BLaER1 (cell line): ENCODE results near the gene CRYBA4.
A peak's percentile ranks its signal among the peaks of the same experiment; 100 is the strongest.

ENCODE experiments used
- H3K27ac ChIP-seq: shearing (Covaris generic); formaldehyde crosslinking; 2 replicates; pipeline ENCODE4 v1.8.1; 2022
- H3K27me3 ChIP-seq: shearing (Covaris generic); formaldehyde crosslinking; 2 replicates; pipeline ENCODE4 v1.8.1; 2022
- H3K36me3 ChIP-seq: shearing (Covaris generic); formaldehyde crosslinking; 2 replicates; pipeline ENCODE4 v1.8.1; 2022
- H3K4me1 ChIP-seq: shearing (Covaris generic); formaldehyde crosslinking; 2 replicates; pipeline ENCODE4 v1.8.1; 2022
- H3K4me2 ChIP-seq: shearing (Covaris generic); formaldehyde crosslinking; 2 replicates; pipeline ENCODE4 v1.8.1; 2022
- H3K4me3 ChIP-seq: shearing (Covaris generic); formaldehyde crosslinking; 2 replicates; pipeline ENCODE4 v1.8.1; 2022
- H3K9ac ChIP-seq: shearing (Covaris generic); formaldehyde crosslinking; 2 replicates; pipeline ENCODE4 v1.8.1; 2022
- H3K9me3 ChIP-seq: shearing (Covaris generic); formaldehyde crosslinking; 2 replicates; pipeline ENCODE4 v1.8.1; 2022
- H4K20me1 ChIP-seq: shearing (Covaris generic); formaldehyde crosslinking; 2 replicates; pipeline ENCODE4 v1.8.1; 2022
- Cebpa-rat ChIP-seq: shearing (Covaris generic); IDR thresholded peaks from 2 replicates; pipeline ENCODE4 v1.8.1; 2022

Gene CRYBA4

GRCh38 chr22:26584010-26584409 is 37.8 kb upstream of the CRYBA4 start:
- Histone ChIP-seq H3K4me2 (peak overlapping the region; percentile 69), H3K9ac (0 out of 2 replicates have a peak overlapping the region, but pooled peaks have one; percentile 22), H3K27ac (peak overlapping the region; percentile 35; the same call in 1 of the 2 replicates), H4K20me1 (peaks cover 88% of the 10 kb centered on the region), H3K27me3 (no peaks in the 10 kb centered on the region), H3K36me3 (peaks cover 37% of the 10 kb centered on the region), H3K4me1 (peaks cover 95% of the 10 kb centered on the region), H3K9me3 (peaks cover 5% of the 10 kb centered on the region; the same call in 1 of the 2 replicates), H3K4me3 (no peak overlapping the region)
- no peak for TF ChIP-seq Cebpa-rat

- Histone ChIP-seq H3K27ac (peak overlapping the region; percentile 62), H3K9ac (peak overlapping the region; percentile 73), H3K4me1 (peaks cover 86% of the 10 kb centered on the region), H3K27me3 (no peaks in the 10 kb centered on the region), H3K4me2 (peak overlapping the region; percentile 69), H3K9me3 (peaks cover 5% of the 10 kb centered on the region; the same call in 1 of the 2 replicates), H3K36me3 (peaks cover 37% of the 10 kb centered on the region), H4K20me1 (peaks cover 87% of the 10 kb centered on the region), H3K4me3 (peak overlapping the region; percentile 34)
- TF ChIP-seq Cebpa-rat, result no peak
Measured at GRCh38 chr22:26585104-26585790, 36.5 kb upstream of the CRYBA4 start.

GRCh38 chr22:26586556-26587325 is 35.0 kb upstream of the CRYBA4 start:
- peaks cover 29% of the 10 kb centered on the region for H3K36me3 ChIP-seq
- peak overlapping the region; percentile 47 for H3K27ac ChIP-seq
- no peaks in the 10 kb centered on the region for H3K27me3 ChIP-seq
- TF ChIP-seq Cebpa-rat, result no peak
- no peak overlapping the region for H3K4me3 ChIP-seq
- H4K20me1 ChIP-seq, result peaks cover 74% of the 10 kb centered on the region
- peaks cover 80% of the 10 kb centered on the region for H3K4me1 ChIP-seq
- peak overlapping the region; percentile 56 for H3K9ac ChIP-seq
- peaks cover 5% of the 10 kb centered on the region; the same call in 1 of the 2 replicates for H3K9me3 ChIP-seq
- peak overlapping the region; percentile 69 for H3K4me2 ChIP-seq

GRCh38 chr22:26587991-26588613 is 33.7 kb upstream of the CRYBA4 start:
- Histone ChIP-seq H3K4me3 (peak overlapping the region; percentile 99), H3K27ac (no peak overlapping the region), H3K9me3 (peaks cover 5% of the 10 kb centered on the region; the same call in 1 of the 2 replicates), H3K36me3 (peaks cover 16% of the 10 kb centered on the region), H3K4me1 (peaks cover 79% of the 10 kb centered on the region), H4K20me1 (peaks cover 67% of the 10 kb centered on the region), H3K27me3 (no peaks in the 10 kb centered on the region), H3K9ac (no peak overlapping the region), H3K4me2 (peak overlapping the region; percentile 93)
- no peak for TF ChIP-seq Cebpa-rat

GRCh38 chr22:26588729-26589366 is 32.9 kb upstream of the CRYBA4 start:
- Histone ChIP-seq H3K4me2 (peak overlapping the region; percentile 93), H3K27me3 (no peaks in the 10 kb centered on the region), H3K4me1 (peaks cover 73% of the 10 kb centered on the region), H3K27ac (peak overlapping the region; percentile 93), H3K4me3 (peak overlapping the region; percentile 99), H4K20me1 (peaks cover 60% of the 10 kb centered on the region), H3K9ac (peak overlapping the region; percentile 96), H3K36me3 (peaks cover 11% of the 10 kb centered on the region), H3K9me3 (peaks cover 5% of the 10 kb centered on the region; the same call in 1 of the 2 replicates)
- no peak for TF ChIP-seq Cebpa-rat

- Histone ChIP-seq H3K27ac (peak overlapping the region; percentile 93), H3K4me2 (peak overlapping the region; percentile 93), H4K20me1 (peaks cover 54% of the 10 kb centered on the region), H3K4me3 (peak overlapping the region; percentile 99), H3K9ac (peak overlapping the region; percentile 96), H3K4me1 (peaks cover 68% of the 10 kb centered on the region), H3K27me3 (no peaks in the 10 kb centered on the region), H3K9me3 (peaks cover 5% of the 10 kb centered on the region; the same call in 1 of the 2 replicates), H3K36me3 (peaks cover 9% of the 10 kb centered on the region)
- no peak for TF ChIP-seq Cebpa-rat
Measured at GRCh38 chr22:26589367-26589844, 32.4 kb upstream of the CRYBA4 start.

GRCh38 chr22:26589845-26590736 is 31.7 kb upstream of the CRYBA4 start, which contains the start of gene TPST2:
TPST2 (minus strand) TSS chr22:26590132; CDS start chr22:26541630, 48,502 bp downstream.
- TF ChIP-seq Cebpa-rat, result no peak
- peaks cover 61% of the 10 kb centered on the region for H3K4me1 ChIP-seq
- H3K36me3 ChIP-seq, result peaks cover 9% of the 10 kb centered on the region
- H3K4me2 ChIP-seq, result peak within 1 kb of the TSS; percentile 93
- H3K9ac ChIP-seq, result peak within 1 kb of the TSS; percentile 96
- peak within 1 kb of the TSS; percentile 93 for H3K27ac ChIP-seq
- H3K27me3 ChIP-seq, result no peaks in the 10 kb centered on the region
- peak within 1 kb of the TSS; percentile 99 for H3K4me3 ChIP-seq
- H4K20me1 ChIP-seq, result peaks cover 47% of the 10 kb centered on the region
- H3K9me3 ChIP-seq, result peaks cover 5% of the 10 kb centered on the region; the same call in 1 of the 2 replicates

GRCh38 chr22:26592421-26592891 is 29.3 kb upstream of the CRYBA4 start:
- TF ChIP-seq Cebpa-rat, result no peak
- Histone ChIP-seq H3K4me2 (peak overlapping the region; percentile 37), H3K9me3 (peaks cover 5% of the 10 kb centered on the region; the same call in 1 of the 2 replicates), H4K20me1 (peaks cover 24% of the 10 kb centered on the region), H3K27ac (no peak overlapping the region), H3K27me3 (no peaks in the 10 kb centered on the region), H3K4me3 (no peak overlapping the region), H3K4me1 (peaks cover 37% of the 10 kb centered on the region), H3K36me3 (no peaks in the 10 kb centered on the region; the same call in 1 of the 2 replicates), H3K9ac (no peak overlapping the region)
